GM19025 (cell line): ENCODE results near the gene ETV6.

Experiments used
- ATAC-seq: cut with Tn5 transposase; IDR thresholded peaks from one replicate; pipeline ENCODE4 v1.9.1; 2021; ENCODE audit warnings: mild to moderate bottlenecking, low read depth, moderate library complexity; ENCODE audit not compliant: unreplicated experiment

Gene ETV6

DNA sequence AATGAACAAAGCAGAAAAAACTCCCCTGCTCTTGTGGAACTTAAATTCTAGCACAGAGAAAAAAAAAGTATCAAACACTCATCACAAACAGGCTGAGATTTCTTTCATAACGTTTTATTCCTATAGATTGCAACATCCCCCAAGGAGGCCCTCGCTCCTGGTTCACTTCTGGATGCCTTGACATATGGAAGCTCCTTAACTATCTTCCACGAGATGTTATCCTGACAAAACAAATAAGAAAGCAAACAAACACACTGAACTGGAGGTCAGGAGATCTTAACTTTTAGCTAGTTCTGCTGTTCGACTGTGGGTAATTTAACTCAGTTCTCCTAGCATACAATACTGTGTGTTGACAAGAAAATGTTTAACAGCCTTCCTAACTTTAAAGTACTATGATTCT lies 104.8 kb downstream of the ETV6 start:
- no peak for ATAC-seq

DNA sequence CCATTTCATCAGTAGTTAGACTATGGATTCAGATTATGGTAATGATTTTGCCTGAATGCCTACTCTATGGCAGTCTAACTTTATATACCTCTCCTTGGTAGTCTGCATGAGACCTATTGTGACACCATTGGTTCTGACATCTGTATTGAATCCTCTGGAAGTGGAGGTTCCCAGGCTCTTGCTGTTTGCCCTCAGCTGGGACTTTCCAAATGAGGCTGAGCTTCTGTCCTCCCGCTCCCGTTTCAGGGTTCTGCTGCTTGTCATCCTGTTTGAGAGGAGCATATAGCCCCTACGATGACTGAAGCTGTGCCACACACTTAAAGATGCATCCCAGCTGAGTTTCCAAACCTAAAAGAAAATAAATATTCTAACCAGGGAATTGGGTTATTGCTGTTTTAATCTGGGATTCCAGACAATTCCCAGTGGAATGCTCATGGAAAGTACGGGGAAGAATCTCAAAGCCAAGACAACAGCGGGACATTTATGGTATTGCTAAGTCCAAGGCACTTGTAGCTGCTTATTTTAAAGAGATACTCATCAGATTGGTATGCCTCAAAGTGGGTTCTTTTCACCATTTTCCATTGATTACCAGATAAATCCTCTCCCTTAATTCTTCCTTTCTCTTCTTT lies 105.9 kb downstream of the ETV6 start:
- ATAC-seq, result no peak

DNA sequence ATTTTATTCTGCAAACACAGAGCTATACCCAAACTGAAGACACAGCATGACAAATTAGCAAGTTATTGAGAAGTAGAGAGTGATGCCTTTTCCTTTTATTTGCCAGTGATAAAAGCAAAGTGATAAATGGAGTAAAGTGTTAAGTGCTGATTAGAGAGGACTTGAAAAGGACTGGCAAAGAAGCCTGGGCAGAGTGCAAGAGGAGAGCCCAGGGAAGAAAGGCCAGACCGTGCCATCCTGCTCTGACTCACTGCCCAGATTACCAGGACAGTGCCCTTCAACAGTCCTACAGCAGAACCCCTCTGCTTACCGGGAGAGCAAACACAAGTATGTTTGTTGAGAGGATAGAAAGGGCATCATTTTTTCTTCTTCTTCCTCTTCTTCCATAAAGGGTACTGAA lies 106.5 kb downstream of the ETV6 start:
- ATAC-seq, result no peak

DNA sequence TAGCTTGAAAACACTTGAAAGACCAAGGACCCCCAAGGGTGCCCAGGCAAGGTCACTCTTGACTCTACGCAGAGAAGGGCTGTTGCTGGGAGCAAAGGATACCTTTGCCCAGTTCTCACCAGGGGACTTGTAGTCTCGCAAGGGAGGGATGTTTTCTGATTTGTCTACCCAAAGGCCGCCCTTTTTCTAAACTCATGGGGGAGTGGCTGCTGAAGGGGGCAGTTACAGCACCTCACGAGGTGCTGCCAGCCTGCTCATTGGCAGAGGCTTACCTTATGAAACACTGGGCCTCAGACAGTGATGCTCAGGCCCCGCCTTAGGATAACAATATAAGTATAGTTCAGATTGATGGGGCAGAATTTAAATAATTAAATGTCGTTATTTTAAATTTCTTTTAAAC lies 107.0 kb downstream of the ETV6 start:
- no peak for ATAC-seq

DNA sequence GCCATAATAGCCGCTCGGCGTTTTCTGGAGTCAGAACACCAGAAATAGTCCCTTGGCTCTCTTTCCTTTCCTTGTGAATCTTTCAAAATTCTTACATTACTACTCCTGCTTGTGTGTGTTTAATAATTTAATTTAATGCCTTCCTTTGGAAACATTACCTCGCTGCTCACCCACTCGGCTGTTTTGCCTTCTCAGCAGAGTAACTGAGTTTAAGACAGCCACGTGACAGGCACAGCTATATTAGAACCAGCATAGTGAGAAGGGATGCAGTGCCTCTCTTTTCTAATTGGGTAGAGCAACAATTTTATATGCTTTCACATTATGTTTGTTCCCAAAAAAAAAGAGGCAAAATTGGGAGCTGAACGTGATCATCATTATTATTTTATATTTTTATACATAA lies 107.6 kb downstream of the ETV6 start:
- no peak for ATAC-seq

DNA sequence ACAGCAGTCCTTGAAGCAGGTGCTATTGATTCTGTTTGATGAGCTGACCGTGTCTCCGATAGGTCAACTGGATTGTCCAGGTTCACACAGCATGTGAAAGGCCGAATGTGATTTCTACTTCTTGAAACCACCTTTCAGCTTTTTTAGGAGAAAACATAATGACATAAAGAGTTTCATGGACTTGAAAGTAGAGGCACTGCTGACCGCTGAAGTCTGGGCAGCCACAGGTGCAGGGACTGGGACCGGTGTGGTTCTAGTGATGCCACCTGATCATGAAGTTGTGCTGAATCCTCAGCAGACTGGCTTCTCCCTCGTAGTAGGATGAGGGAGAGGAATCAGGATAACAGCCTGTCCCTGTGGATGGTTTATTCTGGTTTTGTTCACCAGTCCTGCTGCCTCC lies 108.1 kb downstream of the ETV6 start:
- ATAC-seq, result no peak

DNA sequence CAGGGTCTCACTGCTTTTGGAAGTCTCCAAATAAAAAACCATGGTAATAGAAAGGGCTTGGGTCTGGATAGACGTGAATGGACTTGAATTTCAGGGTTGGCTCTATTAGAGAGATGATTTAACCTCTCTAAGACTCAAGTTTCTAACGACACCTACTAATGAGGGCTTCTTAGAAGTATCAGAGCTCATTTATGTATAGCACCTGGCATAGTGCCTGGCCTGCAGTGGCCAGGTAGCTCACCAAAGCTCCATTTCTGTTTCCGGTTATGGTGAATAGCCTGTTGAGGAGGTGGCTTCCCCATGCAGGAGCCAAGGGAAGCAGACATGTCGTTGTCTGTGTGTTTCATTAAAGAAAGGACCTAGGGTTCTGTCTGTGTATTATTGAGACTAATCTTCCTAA lies 108.6 kb downstream of the ETV6 start:
- no peak for ATAC-seq

DNA sequence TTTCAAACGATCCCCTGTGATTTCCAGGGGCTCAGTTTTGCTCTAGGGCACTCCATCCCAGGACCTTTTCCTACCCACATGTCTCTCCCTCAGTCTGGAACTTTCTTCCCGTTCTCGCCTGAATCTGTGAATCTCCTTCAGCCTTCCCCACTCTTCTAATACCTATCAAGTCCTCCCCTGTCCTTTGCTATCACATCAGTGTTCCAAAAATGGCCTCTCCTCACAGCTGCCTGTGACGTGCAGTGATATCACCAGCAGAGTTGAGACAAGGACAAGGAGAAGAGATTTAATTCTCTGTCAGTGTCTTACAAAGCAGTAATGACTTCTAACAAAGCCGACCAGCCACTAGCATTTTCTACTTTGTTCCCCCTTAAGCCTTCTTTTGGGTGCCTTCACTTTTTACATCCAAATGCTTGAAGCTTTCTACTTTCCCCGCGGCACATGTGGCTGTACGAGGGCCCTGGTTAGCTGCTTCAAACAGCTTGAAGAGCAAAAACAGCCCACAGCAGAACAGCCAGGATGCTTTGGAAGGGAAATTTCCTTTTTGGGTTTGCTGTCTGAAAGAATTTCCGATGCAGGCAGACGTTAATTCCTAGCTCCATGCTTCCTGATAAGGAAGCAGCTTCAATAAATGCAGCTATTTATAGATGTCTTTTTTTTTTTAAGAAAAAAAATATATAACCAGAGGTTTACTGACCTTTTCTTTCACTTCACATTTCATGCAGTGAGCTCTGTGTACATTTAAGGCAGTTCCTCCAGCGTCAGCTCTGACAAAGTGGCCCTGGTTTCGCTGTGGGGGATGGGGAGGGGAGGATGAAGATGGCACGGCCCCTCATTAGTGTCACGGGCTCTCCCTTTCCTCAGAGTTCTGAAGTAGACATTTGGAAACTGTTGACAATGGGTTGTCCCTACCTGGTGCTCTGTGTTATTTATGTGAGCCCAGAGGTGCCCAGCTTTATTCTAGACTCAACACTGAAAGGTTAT lies 109.3 kb downstream of the ETV6 start:
- peak; percentile 33 for ATAC-seq

DNA sequence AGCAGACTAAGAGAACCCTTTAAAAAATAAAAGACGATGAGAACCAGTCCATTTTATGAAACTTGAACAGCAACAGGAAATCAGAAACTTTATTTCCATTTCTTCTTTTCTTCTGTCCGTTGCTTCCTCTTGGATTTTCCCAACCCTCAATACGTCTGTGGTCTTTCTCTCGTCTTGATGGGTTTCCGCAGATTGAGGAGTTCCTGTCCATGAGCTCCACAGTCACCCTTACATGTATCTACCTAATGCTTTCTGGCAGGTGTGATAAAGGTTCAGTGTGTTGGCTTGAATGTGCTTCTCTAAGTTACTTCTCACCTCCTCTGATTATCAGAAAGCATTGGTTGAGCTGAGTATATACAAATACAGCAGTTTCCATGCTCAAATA lies 110.0 kb downstream of the ETV6 start:
- ATAC-seq, result no peak

DNA sequence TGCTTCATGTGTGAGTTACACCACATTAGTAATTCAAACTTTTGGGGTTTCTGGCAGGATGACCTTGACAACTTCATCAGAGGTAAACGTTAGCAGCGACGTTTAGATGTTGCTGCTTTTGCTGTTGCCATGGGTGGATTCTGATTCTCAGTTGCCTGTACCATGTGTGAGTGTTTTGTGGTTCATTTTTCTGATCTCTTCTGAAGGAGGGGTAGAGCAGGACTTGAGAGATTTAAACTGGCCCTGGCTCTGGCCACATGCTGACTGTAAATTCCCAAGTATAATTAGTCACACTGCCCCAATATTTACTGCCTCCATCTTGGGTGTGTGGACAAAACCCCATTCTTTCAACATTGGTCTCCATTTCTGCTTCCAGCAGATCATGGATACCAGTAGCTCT lies 110.4 kb downstream of the ETV6 start:
- ATAC-seq, result no peak

DNA sequence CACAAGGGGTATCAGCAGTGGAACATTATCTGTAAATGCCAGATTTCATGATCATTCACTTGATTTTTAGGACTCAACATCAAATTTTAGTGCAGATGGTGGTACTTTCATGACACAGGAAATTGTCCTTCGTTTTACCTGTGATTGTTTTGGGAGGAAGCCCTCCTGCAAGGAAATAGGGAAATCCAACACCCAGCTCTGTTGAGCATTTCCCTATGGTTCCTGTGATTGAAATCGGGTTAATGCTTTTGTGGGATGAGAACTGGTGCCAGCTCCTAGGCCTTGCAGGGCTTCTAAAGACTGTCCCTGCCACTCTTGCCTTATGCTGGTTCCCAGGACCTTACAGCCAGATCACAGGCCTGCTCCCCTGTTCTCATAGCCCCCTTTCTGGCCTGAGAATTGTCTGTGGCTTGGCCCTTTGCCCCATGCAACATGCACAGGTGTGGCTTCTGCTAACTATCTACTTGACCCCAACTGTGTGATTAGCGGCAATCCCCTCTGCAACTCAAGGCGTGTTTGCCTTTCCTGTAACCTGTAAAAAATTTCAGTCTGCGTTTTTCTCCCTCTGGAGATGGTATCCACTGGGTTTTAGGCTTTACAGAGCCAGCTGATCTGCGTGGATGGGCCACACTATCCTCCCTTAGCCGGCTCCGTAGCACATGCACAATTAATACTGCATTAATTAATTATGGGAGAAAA lies 112.5 kb downstream of the ETV6 start:
- peak; percentile 50 for ATAC-seq

DNA sequence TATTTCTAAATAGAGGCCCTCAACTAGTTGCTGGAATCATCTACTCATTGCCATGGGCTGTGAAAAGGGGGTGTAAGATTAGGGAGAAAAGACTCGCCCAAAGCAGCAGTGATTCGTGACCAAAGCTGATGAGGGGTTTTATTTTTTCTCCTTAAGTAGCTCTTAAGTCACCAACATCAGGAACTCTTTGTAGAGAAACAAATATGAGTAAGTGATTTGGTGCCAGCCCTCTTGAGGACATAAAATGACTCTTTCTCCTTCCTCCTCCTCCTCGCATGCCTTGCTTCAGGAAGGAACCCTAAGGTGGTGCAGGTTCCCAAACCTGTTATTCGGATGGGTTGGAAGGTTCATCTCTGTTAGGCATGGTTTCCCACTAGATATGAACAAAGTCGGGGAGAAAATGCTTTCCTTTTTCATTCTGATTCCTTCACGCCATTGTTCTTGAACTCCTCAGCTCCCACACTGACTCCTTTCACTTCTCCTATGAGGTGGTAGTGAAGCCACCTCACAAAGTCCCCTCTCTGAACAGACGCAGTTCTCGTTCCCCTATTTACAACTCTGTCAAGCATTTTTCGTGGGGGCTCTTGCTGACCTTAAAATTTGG lies 113.4 kb downstream of the ETV6 start:
- ATAC-seq, result peak; percentile 29

DNA sequence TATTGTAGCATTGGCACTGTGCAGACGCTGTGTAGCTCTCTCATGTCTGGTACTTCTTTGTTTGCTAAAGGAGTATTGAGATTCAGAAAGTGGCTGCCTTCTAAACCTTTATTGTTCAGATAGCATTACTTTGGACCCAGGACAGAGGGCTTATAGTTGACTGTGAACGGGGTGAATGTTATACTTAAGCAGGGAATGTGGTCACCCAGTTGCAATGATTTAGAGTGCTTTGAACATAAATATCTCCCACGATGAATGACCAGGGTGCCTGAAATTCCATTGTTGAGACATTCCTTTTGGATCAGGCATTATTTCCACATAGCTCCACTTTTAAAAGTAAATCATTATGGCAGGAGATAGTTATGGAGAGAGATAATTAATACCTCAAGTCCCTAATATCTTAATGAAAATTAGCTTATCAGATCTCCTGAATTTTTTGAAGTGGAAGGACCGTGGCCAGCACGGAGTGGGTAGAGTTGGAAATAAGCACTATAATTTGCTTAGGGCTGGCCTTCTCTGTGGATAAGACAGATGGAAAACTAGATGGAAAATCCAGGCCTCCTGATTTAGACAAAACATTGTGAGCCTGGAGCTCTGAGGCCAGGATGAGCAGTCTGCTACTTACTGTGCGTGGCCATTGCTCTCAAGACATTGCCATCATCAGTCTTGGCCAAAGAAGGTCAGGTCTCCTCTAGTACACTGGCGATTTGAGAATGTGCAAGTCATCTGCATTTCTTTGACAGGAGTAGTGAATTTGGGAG lies 114.5 kb downstream of the ETV6 start:
- ATAC-seq, result no peak

DNA sequence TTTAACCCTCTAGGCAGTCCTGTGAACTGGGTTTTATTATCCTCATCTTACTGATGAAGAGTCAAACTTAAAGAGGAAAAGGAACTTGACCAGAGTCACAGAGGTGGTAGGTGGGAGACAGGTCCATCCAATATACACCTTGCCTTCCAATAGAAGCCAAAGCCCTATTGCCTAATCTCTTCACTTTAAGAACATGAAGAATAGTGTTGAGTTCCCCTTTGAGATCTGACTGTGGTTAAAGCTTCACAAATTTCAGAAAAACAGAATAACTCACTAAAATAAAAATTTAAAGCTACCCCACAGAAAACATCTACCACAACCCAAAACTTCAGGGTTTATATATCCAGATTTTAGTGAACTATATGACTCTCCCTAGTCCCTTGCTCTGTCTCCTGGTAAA lies 115.4 kb downstream of the ETV6 start:
- ATAC-seq, result no peak

DNA sequence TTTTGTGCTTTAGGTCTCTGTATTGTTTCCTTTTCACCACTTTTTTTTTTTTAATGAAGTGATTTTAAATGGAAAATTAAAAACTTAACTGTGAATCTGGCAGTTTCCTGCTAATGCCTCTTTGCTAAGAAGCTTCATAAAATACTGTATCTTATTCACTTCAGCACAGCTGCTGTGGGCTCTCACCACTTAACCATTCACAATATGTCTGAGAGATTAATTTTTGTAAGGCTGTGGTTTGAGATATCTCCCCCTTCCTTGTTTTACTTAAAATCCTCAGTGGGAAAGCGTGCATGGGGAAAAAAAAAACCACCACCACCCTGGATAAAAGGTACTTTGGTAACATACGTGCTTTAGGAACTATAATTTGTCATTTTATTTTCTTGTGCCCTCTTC lies 115.9 kb downstream of the ETV6 start:
- no peak for ATAC-seq

DNA sequence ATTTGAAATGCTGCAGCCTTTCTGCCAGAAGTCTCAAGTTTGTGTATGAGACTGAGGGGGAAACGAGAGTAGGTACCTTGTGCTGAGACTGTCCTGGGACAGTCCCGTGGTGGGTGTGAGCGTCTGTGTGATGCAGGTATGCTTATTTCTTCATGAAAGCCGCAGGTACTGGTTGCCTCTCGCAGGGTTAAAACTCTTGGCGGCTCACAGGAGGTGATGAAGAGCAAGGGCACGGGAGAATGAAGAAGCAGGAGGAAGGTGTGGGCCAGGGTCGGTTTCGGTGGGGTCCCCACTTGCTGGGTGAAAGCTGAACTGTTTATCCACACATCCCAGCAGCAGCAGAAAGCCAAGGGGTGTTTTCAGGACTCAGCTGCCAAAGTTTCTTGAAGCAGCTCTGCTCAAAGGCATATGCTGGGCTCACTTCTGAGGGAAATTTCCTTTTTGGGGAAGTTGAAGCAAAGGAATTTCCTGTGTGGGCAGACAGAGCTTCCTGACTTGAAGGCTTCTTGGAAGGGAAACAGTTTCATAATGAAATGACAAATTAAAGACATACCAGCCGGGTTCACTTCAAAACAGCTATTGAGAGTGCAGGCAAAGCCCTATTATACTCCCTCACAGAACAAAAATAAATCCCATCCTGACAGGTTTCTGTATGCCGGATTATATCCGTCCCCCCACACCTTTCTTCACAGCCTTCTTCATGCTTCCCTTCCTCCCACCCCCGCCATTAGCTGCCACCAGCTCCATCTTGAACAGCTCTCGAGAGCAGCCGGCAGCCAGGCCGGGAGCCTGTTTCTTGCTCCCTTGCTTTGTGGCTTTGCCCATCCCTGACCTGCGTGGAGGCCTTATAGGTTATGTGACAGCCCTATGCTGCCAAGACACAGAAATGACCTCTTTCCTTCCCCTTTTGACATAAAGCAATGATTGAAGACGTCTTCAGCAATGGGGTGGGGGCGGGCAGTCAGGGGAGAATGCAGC lies 116.6 kb downstream of the ETV6 start:
- ATAC-seq, result peak; percentile 62

DNA sequence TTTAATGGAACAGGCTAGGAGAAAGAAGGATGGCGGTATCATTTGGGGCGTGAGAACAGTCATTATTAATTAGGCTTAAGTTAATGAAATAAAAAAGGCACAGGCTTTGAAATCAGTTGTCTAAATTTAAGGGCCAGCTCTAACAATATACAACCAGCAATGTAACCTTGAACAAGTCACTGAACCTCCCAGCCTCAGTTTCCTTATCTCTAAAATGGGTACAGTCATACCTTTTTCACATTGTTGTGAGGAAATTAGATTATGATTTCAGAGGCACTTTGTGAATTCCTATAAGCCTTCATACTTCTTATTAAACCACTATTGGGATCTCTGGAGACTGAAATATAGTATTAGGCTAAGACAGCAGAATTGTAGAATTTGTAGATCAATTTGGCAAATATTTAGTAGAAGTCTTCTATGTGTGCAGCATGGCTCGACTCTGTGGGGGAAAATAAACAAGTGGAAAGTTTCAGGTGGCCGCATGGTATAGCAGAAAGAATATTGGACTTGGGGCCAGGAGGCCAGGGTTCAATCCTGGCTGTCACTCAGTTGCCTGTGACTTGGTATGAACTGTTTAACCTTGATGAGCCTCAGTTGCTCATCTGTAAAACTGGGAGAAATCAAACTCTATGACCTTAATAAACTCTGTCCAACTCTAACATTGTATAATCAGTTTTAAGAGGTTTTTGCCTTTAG lies 117.7 kb downstream of the ETV6 start:
- ATAC-seq, result no peak

DNA sequence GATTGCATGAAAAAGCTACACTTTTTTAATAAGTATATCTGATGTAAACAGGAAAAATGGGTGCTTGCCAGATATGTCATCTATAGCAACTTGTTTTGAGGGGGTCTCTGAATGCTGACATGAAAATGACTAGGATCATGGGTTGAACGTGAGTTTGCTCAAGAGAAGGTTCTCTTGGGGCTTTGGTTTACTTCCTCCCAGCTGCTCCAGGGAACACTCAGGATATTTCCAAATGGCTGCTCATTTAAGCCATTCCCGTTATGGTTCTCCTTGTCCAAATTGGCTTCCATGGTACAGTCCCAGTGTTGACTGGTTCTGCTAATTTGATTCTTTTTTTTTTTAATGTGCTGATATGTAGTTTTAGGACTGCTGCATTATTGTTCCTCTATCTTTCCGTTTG lies 118.3 kb downstream of the ETV6 start:
- no peak for ATAC-seq
